ENCODE data around the gene KCNK5.

GRCh38 chr6:39195792-39196385 lies 33.4 kb downstream of the KCNK5 start:
- TF ChIP-seq CTCF (IDR thresholded peaks at IDR 0.05; ENCODE audit: extremely low read depth in 1 of 2, insufficient read depth in 1 of 2, low read depth in 1 of 2, low read length in 2 of 2) = no peak
- no peak for TF ChIP-seq MAX (IDR thresholded peaks at IDR 0.05; ENCODE audit: insufficient read depth, insufficient read length)
- no peak for TF ChIP-seq EZH2 (IDR thresholded peaks at IDR 0.05; ENCODE audit: borderline replicate concordance, low read depth, low read length, severe bottlenecking)
- TF ChIP-seq POLR2A (IDR thresholded peaks at IDR 0.05; ENCODE audit: low read depth, low read length) = no peak
- no peak for TF ChIP-seq GATA2 (IDR thresholded peaks at IDR 0.05; ENCODE audit: insufficient read depth, insufficient read length, low read depth, low read length)
- no peak for TF ChIP-seq FOS (IDR thresholded peaks at IDR 0.05; ENCODE audit: borderline replicate concordance, insufficient read depth, low read length)
- no peak for TF ChIP-seq POLR2AphosphoS5 (IDR thresholded peaks at IDR 0.05; ENCODE audit: insufficient read depth, low read depth, low read length)
